Activated T-cell treated with anti-CD3 and anti-CD28 coated beads for 48 hours (primary cell): ENCODE results near the gene KRTAP9-8.
"Not testable (repeated sequence)": the region's sequence is repeated elsewhere in the genome, so short reads cannot be mapped to it uniquely, and the experiment has no call there.

Source experiments
- DNase-seq: peaks from one replicate; pipeline ENCODE4 v3.0.0-alpha.2; 2020; ENCODE audit warnings: low read depth

The KRTAP9-8 gene

DNA sequence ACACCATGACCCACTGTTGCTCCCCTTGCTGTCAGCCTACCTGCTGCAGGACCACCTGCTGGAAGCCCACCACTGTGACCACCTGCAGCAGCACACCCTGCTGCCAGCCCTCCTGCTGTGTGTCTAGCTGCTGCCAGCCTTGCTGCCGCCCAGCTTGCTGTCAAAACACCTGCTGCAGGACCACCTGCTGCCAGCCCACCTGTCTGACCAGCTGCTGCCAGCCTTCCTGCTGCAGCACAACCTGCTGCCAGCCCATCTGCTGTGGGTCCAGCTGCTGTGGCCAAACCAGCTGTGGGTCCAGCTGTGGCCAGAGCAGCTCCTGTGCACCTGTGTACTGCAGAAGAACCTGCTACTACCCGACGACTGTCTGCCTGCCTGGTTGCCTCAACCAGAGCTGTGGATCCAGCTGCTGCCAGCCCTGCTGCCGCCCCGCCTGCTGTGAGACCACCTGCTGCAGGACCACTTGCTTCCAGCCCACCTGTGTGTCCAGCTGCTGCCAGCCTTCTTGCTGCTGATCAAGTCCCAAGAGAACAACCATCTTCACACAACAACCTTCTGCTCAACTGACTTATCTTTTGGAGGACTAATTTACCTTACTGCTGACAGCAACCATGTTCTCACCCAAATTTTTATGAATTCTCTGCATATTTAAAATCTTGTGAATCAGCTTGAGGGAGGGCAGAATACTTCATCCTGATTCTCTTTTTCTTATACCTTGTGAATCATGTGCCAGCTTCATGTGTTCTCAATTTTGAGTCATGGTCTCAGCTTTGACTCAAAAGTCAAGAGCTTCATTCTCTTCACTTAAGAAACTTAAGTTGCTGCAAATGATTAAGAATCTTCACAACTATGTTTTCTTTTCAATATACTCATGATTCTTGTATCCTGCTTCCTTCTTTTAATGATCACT lies 17.8 kb downstream of the KRTAP9-8 start, which contains the start of gene KRTAP9-9:
TSS of gene KRTAP9-9 (plus strand) at position 4 of the 910 bp plus-strand sequence.
- DNase-seq: not testable (repeated sequence)

DNA sequence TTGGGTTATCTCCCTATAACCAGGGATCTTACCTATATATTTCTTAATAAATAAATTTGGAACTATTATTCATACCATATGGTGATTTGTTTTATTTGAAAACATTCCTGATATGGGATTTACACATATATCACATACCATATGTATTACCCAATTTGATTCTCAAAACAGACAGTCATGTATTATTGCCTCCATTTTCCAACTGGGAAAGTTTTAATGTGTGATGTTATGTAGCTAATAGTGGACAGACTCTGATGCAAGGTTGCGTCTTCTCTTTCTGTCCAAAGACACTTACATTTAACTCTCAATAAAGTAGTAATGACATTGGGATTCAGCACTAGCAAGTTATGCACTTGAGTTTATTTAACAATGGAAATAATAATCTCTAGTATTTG lies 18.5 kb downstream of the KRTAP9-8 start:
- DNase-seq: no peak

DNA sequence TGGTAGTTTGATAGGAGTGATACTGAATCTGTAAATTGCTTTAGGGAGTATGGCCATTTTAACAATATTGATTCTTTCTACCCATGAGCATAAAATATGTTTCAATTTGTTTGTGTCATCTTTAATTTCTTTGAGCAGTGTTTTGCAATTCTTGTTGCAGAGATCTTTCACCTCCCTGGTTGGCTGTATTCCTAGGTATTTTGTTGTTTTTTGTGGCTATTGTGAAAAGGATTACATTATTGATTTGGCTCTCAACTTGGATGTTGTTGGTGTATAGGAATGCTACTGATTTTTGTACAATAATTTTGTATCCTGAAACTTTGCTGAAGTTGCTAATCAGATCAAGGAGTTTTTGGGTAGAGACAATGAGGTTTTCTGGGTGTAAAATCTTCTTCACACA lies 20.6 kb downstream of the KRTAP9-8 start:
- DNase-seq: no peak

DNA sequence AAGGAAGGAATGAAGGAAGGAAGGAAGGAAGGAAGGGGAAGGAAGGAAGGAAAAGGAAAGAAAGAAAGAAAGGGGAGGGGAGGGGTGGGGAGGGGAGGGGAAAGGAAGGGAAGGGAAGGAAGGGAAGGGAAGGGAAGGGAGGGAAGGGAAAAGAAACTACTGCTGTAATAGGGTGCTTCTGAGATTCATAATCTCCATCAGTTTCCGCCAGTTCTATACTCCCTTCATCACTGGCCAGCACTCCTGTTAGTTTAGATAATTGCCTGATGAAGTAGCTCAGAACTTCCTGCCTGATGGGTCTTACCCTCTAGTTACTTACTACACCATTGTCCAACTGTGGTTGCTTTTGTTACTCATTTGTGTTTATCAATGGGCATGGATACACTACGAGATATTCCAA lies 25.4 kb downstream of the KRTAP9-8 start:
- no peak for DNase-seq

DNA sequence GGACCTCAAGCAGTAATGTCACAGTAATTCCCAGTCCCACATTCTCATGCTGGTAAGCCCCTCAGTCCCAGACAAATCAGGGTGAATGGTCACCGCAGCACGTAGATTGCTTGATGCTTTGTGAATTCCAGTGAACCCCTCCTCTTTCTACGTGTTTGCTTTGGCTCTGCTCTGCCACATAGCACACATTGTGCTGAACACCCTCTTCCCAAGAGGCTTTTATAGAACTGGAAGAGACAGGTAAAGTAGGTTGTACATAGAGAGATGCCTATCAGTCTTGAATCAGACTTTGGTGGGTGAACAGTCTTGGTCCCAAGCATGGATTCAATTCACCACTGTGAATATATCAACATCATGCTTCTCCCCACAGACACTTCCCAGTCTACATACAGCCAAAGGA lies 26.8 kb downstream of the KRTAP9-8 start:
- DNase-seq: no peak

DNA sequence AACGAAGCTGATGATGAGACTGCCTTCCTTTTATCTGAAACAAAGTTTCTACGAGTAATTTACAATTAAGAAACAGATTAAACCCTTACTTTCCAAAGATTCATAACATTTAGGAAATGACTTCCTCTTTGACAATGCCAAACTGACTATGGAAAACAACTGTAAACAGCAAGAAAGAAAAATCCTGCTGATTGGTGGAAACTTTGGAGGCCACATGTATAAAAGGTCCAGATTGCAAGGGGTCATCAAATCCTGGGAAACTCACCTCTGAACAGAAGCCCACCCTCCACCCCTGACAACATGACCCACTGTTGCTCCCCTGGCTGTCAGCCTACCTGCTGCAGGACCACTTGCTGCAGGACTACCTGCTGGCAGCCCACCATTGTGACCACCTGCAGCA lies 27.3 kb downstream of the KRTAP9-8 start, which contains the start of gene KRTAP9-6:
TSS of gene KRTAP9-6 (plus strand) at position 301 of the 400 bp plus-strand sequence. CDS start at position 301, 0 bp downstream.
- no peak for DNase-seq

DNA sequence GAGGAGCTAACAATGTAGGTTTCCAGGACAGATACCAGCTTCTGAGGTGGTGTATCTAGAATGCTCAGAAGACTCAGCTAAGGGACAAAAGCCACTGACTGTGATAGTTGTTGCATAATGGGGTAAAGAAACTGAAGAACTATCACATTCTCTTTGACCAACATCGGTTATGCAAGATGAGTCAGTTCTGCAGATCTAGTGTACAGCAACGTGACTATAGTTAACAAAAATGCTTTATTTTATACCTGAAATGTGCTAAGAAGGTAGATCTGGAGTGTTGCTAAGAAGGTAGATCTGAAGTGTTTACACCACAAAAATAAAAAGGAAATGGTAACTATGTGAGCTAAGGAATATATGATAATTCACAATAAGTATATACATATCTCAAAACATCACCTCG lies 29.9 kb downstream of the KRTAP9-8 start:
- no peak for DNase-seq

DNA sequence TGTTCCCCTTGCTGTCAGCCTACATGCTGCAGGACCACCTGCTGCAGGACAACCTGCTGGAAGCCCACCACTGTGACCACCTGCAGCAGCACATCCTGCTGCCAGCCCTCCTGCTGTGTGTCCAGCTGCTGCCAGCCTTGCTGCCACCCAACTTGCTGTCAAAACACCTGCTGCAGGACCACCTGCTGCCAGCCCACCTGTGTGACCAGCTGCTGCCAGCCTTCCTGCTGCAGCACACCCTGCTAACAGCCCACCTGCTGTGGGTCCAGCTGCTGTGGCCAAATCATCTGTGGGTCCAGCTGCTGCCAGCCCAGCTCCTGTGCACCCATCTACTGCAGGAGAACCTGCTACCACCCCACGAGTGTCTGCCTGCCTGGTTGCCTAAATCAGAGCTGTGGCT lies 33.5 kb downstream of the KRTAP9-8 start:
- not testable (repeated sequence) for DNase-seq

DNA sequence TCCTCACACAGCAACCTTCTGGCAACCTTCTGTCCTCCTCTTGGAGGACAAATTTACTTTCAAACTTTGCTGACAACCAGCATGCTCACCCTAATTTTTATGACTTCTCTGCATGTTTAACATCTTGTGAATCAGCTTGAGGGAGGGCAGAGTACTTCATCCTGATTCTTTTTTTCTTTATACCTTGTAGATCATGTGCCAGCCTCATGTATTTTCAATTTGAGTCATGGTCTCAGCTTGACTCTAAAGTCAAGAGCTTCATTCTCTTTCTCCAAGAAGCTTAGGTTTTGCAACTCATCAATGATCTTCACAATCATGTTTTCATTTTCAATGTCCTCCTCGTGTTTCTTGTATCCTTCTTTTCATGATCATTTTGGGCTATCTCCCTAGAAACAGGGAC lies 34.1 kb downstream of the KRTAP9-8 start:
- no peak for DNase-seq

DNA sequence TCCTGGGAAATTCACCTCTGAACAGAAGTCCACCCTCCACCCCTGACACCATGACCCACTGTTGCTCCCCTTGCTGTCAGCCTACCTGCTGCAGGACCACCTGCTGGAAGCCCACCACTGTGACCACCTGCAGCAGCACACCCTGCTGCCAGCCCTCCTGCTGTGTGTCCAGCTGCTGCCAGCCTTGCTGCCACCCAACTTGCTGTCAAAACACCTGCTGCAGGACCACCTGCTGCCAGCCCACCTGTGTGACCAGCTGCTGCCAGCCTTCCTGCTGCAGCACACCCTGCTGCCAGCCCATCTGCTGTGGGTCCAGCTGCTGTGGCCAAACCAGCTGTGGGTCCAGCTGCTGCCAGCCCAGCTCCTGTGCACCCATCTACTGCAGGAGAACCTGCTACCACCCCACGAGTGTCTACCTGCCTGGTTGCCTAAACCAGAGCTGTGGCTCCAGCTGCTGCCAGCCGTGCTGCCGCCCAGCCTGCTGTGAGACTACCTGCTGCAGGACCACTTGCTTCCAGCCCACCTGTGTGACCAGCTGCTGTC lies 37.9 kb downstream of the KRTAP9-8 start, which contains the start of gene KRTAP9-7:
TSS of gene KRTAP9-7 (plus strand) at position 51 of the 543 bp plus-strand sequence. CDS start at position 51, 0 bp downstream.
- DNase-seq: not testable (repeated sequence)

DNA sequence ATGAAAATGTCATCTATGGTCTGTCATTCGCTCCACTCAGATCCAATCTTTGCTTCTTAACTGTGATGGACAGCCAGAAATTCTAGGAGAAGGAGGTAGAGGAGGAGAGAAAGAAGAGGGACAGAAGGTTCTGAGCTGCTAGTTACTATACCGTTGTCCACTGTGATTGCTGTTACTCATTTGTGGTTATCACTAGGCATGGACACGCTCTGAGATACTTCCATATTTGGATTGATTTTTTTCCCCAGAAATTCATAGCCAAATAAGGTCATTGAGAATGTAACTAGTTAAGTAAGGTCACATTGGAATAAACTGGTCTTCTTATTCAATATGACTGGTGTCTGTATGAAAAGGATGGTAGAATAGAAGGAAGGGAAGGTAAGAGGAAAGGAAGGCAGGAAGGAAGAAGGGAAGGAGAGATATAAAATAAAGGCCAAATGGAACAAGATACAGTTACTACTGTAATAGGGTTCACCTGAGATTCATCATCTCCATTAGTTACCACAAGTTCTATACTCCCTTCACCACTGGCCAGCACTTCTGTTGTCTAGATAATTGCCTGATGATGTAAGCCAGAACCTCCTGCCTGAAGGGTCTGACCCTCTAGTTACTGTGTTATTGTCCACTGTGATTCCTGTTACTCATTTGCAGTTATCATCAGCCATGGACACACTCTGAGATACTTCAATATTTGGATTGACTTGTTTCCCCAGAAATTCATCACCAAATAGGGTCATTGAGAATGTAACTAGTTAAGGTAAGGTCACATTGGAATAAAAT lies 40.6 kb downstream of the KRTAP9-8 start:
- DNase-seq: no peak

DNA sequence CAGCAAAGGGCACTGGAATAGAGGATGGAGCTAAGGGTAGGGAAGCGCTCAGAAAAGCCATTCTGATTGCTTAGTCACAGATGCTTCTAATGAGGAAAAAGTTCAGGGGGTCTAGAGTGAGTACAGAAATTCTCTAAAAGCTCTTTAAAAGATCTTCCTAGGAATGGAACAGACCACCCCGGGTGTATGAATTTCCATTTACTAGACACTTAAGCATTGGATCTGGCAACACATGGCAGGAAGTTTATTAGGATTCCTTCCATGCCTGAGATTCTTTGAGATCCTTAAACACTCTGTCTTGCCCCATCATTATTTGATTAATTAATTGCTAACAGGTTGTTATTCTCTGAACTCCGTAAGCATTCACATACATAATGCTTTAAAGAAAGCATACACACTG lies 46.2 kb downstream of the KRTAP9-8 start:
- DNase-seq: no peak

DNA sequence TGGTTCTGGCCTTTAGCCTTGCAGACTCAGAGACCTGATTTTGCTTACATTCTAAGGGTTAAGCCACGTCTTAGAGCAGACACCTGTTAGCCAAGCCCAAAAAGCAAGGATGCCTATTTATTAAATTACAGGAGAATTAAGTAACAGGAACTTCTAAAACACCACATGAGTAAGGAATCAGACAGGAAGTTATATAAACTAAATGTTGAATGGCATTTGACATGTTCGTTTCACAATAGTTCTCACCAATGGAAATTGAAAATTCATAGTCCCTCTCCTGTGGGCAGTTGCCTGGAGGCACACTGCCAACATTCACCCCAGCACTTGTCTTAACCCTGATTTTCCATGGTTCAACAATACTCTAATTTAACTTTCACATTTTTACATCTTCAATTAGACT lies 46.7 kb downstream of the KRTAP9-8 start:
- no peak for DNase-seq

DNA sequence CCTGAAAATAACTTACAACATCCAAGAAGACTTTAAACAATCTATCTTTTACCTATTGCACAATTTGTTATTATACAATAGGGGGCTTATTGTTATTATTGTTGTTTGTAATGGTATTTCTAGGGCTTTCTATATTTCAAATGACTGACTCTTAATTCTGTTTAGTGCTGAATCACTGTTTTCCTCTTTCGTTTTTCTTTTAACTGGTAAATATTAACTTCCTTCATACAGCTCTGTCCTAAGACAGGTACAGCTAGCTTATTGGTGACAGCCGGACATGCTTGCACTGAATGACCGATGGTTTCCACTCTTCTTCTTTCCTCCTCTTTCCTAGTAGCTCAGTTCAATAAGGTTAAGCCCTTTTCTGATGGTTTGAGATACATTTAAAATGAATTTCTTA lies 49.3 kb downstream of the KRTAP9-8 start:
- no peak for DNase-seq
